Choroid plexus epithelial cell (primary cell): ENCODE data around the gene FOXP1.
A peak's percentile ranks its signal among the peaks of the same experiment; 100 is the strongest.

ENCODE experiments used
- DNase-seq: peaks from one replicate; pipeline ENCODE4 v3.0.0-alpha.2; 2010; ENCODE audit warnings: low read depth
- H3K4me3 ChIP-seq: 2 replicates; pipeline ENCODE4 v1.5.1; 2011; ENCODE audit warnings: low read depth, mild to moderate bottlenecking, control low read depth, low read length, moderate library complexity
- TF ChIP-seq, protein P1 (sequence below): conservative IDR thresholded peaks from 2 replicates; pipeline ENCODE4 v1.5.1; 2011; ENCODE audit warnings: low read depth, mild to moderate bottlenecking, control low read depth, inconsistent platforms, low read length, moderate library complexity

Gene FOXP1

GRCh38 chr3:71088019-71088708, 495.4 kb downstream of the FOXP1 start:
- no peak overlapping the region for H3K4me3 ChIP-seq
- TF ChIP-seq, protein P1, sequence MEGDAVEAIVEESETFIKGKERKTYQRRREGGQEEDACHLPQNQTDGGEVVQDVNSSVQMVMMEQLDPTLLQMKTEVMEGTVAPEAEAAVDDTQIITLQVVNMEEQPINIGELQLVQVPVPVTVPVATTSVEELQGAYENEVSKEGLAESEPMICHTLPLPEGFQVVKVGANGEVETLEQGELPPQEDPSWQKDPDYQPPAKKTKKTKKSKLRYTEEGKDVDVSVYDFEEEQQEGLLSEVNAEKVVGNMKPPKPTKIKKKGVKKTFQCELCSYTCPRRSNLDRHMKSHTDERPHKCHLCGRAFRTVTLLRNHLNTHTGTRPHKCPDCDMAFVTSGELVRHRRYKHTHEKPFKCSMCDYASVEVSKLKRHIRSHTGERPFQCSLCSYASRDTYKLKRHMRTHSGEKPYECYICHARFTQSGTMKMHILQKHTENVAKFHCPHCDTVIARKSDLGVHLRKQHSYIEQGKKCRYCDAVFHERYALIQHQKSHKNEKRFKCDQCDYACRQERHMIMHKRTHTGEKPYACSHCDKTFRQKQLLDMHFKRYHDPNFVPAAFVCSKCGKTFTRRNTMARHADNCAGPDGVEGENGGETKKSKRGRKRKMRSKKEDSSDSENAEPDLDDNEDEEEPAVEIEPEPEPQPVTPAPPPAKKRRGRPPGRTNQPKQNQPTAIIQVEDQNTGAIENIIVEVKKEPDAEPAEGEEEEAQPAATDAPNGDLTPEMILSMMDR: no peak
- DNase-seq: no peak

GRCh38 chr3:71087143-71088018, 496.1 kb downstream of the FOXP1 start:
- H3K4me3 ChIP-seq: no peak overlapping the region
- DNase-seq: peak; percentile 73
- TF ChIP-seq, protein P1: no peak

DNA sequence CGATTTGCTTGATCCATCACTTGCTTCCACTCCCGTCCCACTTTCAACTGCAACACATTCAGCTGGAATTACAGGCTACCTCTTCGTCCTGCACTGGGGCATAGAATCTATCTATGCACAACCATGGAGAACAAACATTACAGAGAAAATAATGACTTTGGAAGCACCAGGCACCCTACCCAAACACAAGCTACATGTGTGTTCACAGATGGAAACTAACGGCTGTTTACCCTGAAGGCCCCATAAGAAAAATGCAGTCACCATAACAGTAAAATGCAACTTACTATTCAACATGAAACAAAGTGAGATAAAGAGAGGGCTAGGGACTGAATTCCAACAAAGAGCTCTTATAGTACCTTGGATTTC, 496.8 kb downstream of the FOXP1 start:
- no peak for DNase-seq
- H3K4me3 ChIP-seq: no peak overlapping the region
- TF ChIP-seq, protein P1: no peak

DNA sequence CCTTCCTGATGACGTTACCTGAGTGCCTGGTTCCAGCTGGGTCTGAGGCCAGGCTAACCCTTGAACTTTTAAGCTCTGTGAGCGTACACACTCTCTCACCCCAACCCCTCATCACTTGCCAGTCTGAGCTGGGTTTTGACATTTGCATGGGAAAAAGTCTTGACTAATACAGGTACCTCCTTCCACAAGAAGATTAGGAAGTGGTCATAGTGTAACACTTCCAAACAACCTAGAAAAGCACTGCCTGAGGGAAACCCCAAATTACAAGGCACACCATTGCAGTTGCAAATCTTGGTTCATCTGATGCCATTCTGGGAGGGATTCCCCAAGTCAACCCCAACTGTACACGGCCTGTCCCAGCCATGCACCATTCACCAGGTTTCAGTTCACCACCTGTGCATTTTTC, 499.8 kb downstream of the FOXP1 start:
- no peak for DNase-seq
- H3K4me3 ChIP-seq: no peak overlapping the region
- TF ChIP-seq, protein P1: no peak

GRCh38 chr3:71082833-71083232, 500.7 kb downstream of the FOXP1 start:
- no peak for DNase-seq
- H3K4me3 ChIP-seq: no peak overlapping the region
- TF ChIP-seq, protein P1: no peak

- TF ChIP-seq, protein P1: no peak
- no peak overlapping the region for H3K4me3 ChIP-seq
- no peak for DNase-seq
Observed at GRCh38 chr3:71080517-71081083, 502.9 kb downstream of the FOXP1 start.
